Hepatocyte (in vitro differentiated cells): ENCODE results near the gene GALNT14. TPM values are rescaled to one million over a fixed set of nuclear protein-coding genes. Genes with fewer than 3 reads are reported as not detected.

Experiments used
- DNase-seq: peaks from one replicate; pipeline ENCODE4 v3.0.0-alpha.2; 2016; ENCODE audit warnings: low spot score
- H2AFZ ChIP-seq: fragments of 200-600 bp; sonication (generic); 2 replicates; pipeline ENCODE4 v1.6.0; 2016; ENCODE audit warnings: antibody characterized with exemption, mild to moderate bottlenecking
- H3K27ac ChIP-seq: fragments of 200-600 bp; sonication (generic); 2 replicates; pipeline ENCODE4 v1.5.1; 2016; ENCODE audit warnings: mild to moderate bottlenecking
- H3K27me3 ChIP-seq: fragments of 200-600 bp; sonication (generic); 2 replicates; pipeline ENCODE4 v1.6.1; 2016
- H3K36me3 ChIP-seq: fragments of 200-600 bp; sonication (generic); replicated peaks from 2 replicates; pipeline ENCODE4 v1.5.1; 2016; ENCODE audit warnings: low read depth; ENCODE audit not compliant: insufficient read depth
- H3K4me1 ChIP-seq: fragments of 200-600 bp; sonication (generic); 2 replicates; pipeline ENCODE4 v1.5.1; 2016; ENCODE audit warnings: mild to moderate bottlenecking, moderate library complexity; ENCODE audit not compliant: insufficient read depth
- H3K4me2 ChIP-seq: fragments of 200-600 bp; sonication (generic); 2 replicates; pipeline ENCODE4 v1.6.0; 2016
- H3K4me3 ChIP-seq: fragments of 200-600 bp; sonication (generic); 2 replicates; pipeline ENCODE4 v1.5.1; 2016; ENCODE audit warnings: mild to moderate bottlenecking
- H3K79me2 ChIP-seq: fragments of 200-600 bp; sonication (generic); 2 replicates; pipeline ENCODE4 v1.6.0; 2017; ENCODE audit warnings: mild to moderate bottlenecking
- H3K9me2 ChIP-seq: fragments of 200-600 bp; sonication (generic); replicated peaks from 2 replicates; pipeline ENCODE4 v1.6.0; 2017; ENCODE audit warnings: mild to moderate bottlenecking; ENCODE audit not compliant: insufficient read depth
- H3K9me3 ChIP-seq: fragments of 200-600 bp; sonication (generic); 2 replicates; pipeline ENCODE4 v1.5.1; 2016; ENCODE audit warnings: low read depth, mild to moderate bottlenecking
- H4K20me1 ChIP-seq: fragments of 200-600 bp; sonication (generic); 2 replicates; pipeline ENCODE4 v1.6.0; 2016; ENCODE audit warnings: mild to moderate bottlenecking; ENCODE audit not compliant: insufficient read depth, poor library complexity, severe bottlenecking
- CTCF ChIP-seq: fragments of 200-600 bp; sonication (generic); IDR thresholded peaks from 2 replicates; pipeline ENCODE4 v1.5.1; 2016; ENCODE audit warnings: antibody characterized with exemption, mild to moderate bottlenecking; ENCODE audit not compliant: poor library complexity
- EZH2 ChIP-seq: fragments of 200-600 bp; sonication (generic); IDR thresholded peaks from 2 replicates; pipeline ENCODE4 v1.6.1; 2016; ENCODE audit warnings: antibody characterized with exemption, mild to moderate bottlenecking, borderline replicate concordance
- EZH2phosphoT487 ChIP-seq: fragments of 200-600 bp; sonication (generic); IDR thresholded peaks from one replicate; pipeline ENCODE4 v1.6.1; 2018; ENCODE audit warnings: antibody characterized with exemption, mild to moderate bottlenecking, low read depth, moderate library complexity; ENCODE audit not compliant: unreplicated experiment, severe bottlenecking
- WGBS: methylation state at CpG from one replicate; pipeline ENCODE4 v1.1.6; 2016; ENCODE audit warnings: low lambda C conversion rate; ENCODE audit errors: missing lambda C conversion rate; 5-methylcytosine and 5-hydroxymethylcytosine counted together
- polyA plus RNA-seq: library from polyadenylated mRNA; unstranded; fragments of >200 nt; fragmentation: Nextera tagmentation; extraction: Ambion mirVana; gene quantifications from 2 replicates; pipeline ENCODE4 v1.2.1, GENCODE V29; 2016
- total RNA-seq: library from RNA; depleted of rRNA; stranded (reverse); fragments of >200 nt; gene quantifications from 2 replicates; pipeline ENCODE4 v1.2.3, GENCODE V29; 2014

The GALNT14 gene
- total and polyA plus RNA-seq, 2 experiments from 2014 or later: 2.2 to 2.9 TPM

GRCh38 chr2:30974554-30974953 is 163.7 kb downstream of the GALNT14 start:
- Histone ChIP-seq H3K4me1 (no peaks in the 10 kb centered on the region), H4K20me1 (no peaks in the 10 kb centered on the region), H3K4me2 (no peak overlapping the region), H3K4me3 (no peak overlapping the region), H3K36me3 (no peaks in the 10 kb centered on the region), H2AFZ (no peak overlapping the region), H3K9me2 (no peaks in the 10 kb centered on the region), H3K79me2 (no peaks in the 10 kb centered on the region), H3K27me3 (peaks cover 2% of the 10 kb centered on the region), H3K27ac (no peak overlapping the region), H3K9me3 (no peaks in the 10 kb centered on the region)
- WGBS: 78% methylated on average over 5 of the region's 5 CpGs
- no peak for DNase-seq
- no peak for TF ChIP-seq EZH2phosphoT487
- TF ChIP-seq EZH2: no peak
- no peak for TF ChIP-seq CTCF

GRCh38 chr2:30974092-30974491 is 164.1 kb downstream of the GALNT14 start:
- Histone ChIP-seq H2AFZ (no peak overlapping the region), H3K36me3 (no peaks in the 10 kb centered on the region), H3K9me3 (no peaks in the 10 kb centered on the region), H3K79me2 (no peaks in the 10 kb centered on the region), H3K27me3 (peaks cover 2% of the 10 kb centered on the region), H3K4me1 (no peaks in the 10 kb centered on the region), H3K9me2 (no peaks in the 10 kb centered on the region), H3K27ac (no peak overlapping the region), H3K4me2 (no peak overlapping the region), H3K4me3 (no peak overlapping the region), H4K20me1 (no peaks in the 10 kb centered on the region)
- DNase-seq: no peak
- no peak for TF ChIP-seq EZH2phosphoT487
- TF ChIP-seq CTCF: no peak
- TF ChIP-seq EZH2: no peak
- 94% methylated on average over 1 of the region's 1 CpG for WGBS

GRCh38 chr2:30971231-30972025 is 166.8 kb downstream of the GALNT14 start:
- no peaks in the 10 kb centered on the region for H4K20me1 ChIP-seq
- H3K27me3 ChIP-seq: peaks cover 2% of the 10 kb centered on the region
- no peak overlapping the region for H3K4me2 ChIP-seq
- no peaks in the 10 kb centered on the region for H3K9me3 ChIP-seq
- TF ChIP-seq CTCF: no peak
- no peak for TF ChIP-seq EZH2
- no peak for TF ChIP-seq EZH2phosphoT487
- no peak overlapping the region for H3K27ac ChIP-seq
- whole genome bisulfite sequencing: 88% methylated on average over 19 of the region's 19 CpGs
- no peak for DNase-seq
- no peak overlapping the region for H3K4me3 ChIP-seq
- H3K9me2 ChIP-seq: no peaks in the 10 kb centered on the region
- H2AFZ ChIP-seq: no peak overlapping the region
- no peaks in the 10 kb centered on the region for H3K36me3 ChIP-seq
- no peaks in the 10 kb centered on the region for H3K79me2 ChIP-seq
- no peaks in the 10 kb centered on the region for H3K4me1 ChIP-seq
